SK-N-SH treated with all-trans-retinoic acid at 6 μM for 48 hours (cell line): ENCODE data around the gene C1orf185.

Experiments used
- ARNTL ChIP-seq: fragments of 450-650 bp; formaldehyde crosslinking; IDR thresholded peaks from 2 replicates; pipeline ENCODE4 v1.5.0; 2020; ENCODE audit warnings: low read depth, mild to moderate bottlenecking, moderate library complexity, borderline replicate concordance
- BACH2 ChIP-seq: fragments of 250-450 bp; sonication (Bioruptor Pico); IDR thresholded peaks from 2 replicates; pipeline ENCODE4 v1.9.0; 2021; ENCODE audit warnings: mild to moderate bottlenecking, borderline replicate concordance
- ESRRG ChIP-seq: fragments of 250-450 bp; sonication (Bioruptor Pico); IDR thresholded peaks from 2 replicates; pipeline ENCODE4 v1.6.1; 2021; ENCODE audit warnings: mild to moderate bottlenecking
- GLIS3 ChIP-seq: fragments of 250-450 bp; sonication (Bioruptor Pico); IDR thresholded peaks from 2 replicates; pipeline ENCODE4 v1.5.0; 2020; ENCODE audit warnings: mild to moderate bottlenecking, moderate library complexity
- RARB ChIP-seq: fragments of 250-450 bp; sonication (Bioruptor Pico); IDR thresholded peaks from 2 replicates; pipeline ENCODE4 v1.8.0; 2021; ENCODE audit warnings: mild to moderate bottlenecking, moderate library complexity
- ZC3H10 ChIP-seq: fragments of 250-450 bp; sonication (Bioruptor Pico); IDR thresholded peaks from 2 replicates; pipeline ENCODE4 v1.5.1; 2021; ENCODE audit warnings: mild to moderate bottlenecking, moderate library complexity
- ZNF565 ChIP-seq: fragments of 450-650 bp; formaldehyde crosslinking; conservative IDR thresholded peaks from 2 replicates; pipeline ENCODE4 v1.5.0; 2020; ENCODE audit warnings: low read depth, mild to moderate bottlenecking, moderate library complexity
- TF ChIP-seq, protein P1 (sequence below): fragments of 250-450 bp; sonication (Bioruptor Pico); IDR thresholded peaks from 2 replicates; pipeline ENCODE4 v1.5.1; 2020; ENCODE audit warnings: low read depth, mild to moderate bottlenecking, moderate library complexity
- TF ChIP-seq, protein P2 (sequence below): fragments of 250-450 bp; sonication (Bioruptor Pico); IDR thresholded peaks from 2 replicates; pipeline ENCODE4 v1.8.0; 2021; ENCODE audit warnings: low read depth, mild to moderate bottlenecking, moderate library complexity, borderline replicate concordance
- TF ChIP-seq, protein P3 (sequence below): fragments of 250-450 bp; sonication (Bioruptor Pico); IDR thresholded peaks from 2 replicates; pipeline ENCODE4 v1.5.1; 2021; ENCODE audit warnings: mild to moderate bottlenecking, moderate library complexity

DNA sequence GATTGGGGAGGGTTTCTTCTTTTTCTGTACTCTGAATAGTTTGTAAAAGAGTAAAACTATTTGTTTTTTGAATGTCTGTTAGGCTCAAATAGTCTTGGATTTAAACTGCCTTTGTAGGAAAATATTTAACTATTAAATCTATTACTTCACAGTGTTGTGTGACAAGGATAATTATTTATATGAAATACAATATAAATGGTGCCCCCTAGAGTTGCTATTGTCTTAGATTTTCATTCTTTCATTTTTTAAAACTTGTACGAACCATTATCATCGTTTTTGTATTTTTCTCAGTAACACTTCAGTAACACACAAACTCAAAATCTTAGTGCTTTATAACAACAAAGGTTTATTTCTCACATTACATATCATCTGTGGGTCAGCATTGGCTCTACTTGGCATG lies 37.4 kb downstream of the C1orf185 start:
- TF ChIP-seq ARNTL (CRISPR knock-in tag) (no peak), ZC3H10 (CRISPR knock-in tag) (no peak), GLIS3 (CRISPR knock-in tag) (no peak), RARB (CRISPR knock-in tag) (no peak), ESRRG (CRISPR knock-in tag) (no peak), BACH2 (CRISPR knock-in tag) (no peak), ZNF565 (CRISPR knock-in tag) (no peak)
- TF ChIP-seq, protein P1, sequence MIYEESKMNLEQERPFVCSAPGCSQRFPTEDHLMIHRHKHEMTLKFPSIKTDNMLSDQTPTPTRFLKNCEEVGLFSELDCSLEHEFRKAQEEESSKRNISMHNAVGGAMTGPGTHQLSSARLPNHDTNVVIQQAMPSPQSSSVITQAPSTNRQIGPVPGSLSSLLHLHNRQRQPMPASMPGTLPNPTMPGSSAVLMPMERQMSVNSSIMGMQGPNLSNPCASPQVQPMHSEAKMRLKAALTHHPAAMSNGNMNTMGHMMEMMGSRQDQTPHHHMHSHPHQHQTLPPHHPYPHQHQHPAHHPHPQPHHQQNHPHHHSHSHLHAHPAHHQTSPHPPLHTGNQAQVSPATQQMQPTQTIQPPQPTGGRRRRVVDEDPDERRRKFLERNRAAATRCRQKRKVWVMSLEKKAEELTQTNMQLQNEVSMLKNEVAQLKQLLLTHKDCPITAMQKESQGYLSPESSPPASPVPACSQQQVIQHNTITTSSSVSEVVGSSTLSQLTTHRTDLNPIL, result no peak
- TF ChIP-seq, protein P2, sequence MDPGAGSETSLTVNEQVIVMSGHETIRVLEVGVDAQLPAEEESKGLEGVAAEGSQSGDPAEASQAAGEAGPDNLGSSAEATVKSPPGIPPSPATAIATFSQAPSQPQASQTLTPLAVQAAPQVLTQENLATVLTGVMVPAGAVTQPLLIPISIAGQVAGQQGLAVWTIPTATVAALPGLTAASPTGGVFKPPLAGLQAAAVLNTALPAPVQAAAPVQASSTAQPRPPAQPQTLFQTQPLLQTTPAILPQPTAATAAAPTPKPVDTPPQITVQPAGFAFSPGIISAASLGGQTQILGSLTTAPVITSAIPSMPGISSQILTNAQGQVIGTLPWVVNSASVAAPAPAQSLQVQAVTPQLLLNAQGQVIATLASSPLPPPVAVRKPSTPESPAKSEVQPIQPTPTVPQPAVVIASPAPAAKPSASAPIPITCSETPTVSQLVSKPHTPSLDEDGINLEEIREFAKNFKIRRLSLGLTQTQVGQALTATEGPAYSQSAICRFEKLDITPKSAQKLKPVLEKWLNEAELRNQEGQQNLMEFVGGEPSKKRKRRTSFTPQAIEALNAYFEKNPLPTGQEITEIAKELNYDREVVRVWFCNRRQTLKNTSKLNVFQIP (CRISPR knock-in tag), result no peak
- TF ChIP-seq, protein P3, sequence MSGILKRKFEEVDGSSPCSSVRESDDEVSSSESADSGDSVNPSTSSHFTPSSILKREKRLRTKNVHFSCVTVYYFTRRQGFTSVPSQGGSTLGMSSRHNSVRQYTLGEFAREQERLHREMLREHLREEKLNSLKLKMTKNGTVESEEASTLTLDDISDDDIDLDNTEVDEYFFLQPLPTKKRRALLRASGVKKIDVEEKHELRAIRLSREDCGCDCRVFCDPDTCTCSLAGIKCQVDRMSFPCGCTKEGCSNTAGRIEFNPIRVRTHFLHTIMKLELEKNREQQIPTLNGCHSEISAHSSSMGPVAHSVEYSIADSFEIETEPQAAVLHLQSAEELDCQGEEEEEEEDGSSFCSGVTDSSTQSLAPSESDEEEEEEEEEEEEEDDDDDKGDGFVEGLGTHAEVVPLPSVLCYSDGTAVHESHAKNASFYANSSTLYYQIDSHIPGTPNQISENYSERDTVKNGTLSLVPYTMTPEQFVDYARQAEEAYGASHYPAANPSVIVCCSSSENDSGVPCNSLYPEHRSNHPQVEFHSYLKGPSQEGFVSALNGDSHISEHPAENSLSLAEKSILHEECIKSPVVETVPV, result no peak
